ENCODE results near the gene GTPBP4.

GRCh38 chr10:1063232-1063865, 75.1 kb downstream of the GTPBP4 start:
- no peak for TF ChIP-seq TSHZ2 (CRISPR knock-in tag; IDR thresholded peaks at IDR 0.05)
- no peak for TF ChIP-seq ISL1 (CRISPR knock-in tag; IDR thresholded peaks at IDR 0.05)
- no peak for TF ChIP-seq ZFP30 (CRISPR knock-in tag; IDR thresholded peaks at IDR 0.05)
- no peak for TF ChIP-seq RARB (CRISPR knock-in tag; IDR thresholded peaks at IDR 0.05)
- TF ChIP-seq ZNF565 (CRISPR knock-in tag; conservative IDR thresholded peaks at IDR 0.05; ENCODE audit: low read depth) = no peak

All from SK-N-SH treated with all-trans-retinoic acid at 6 μM for 48 hours (cell line).